Mononuclear cell (primary cell): ENCODE results near the gene FRMD4A. TPM values are rescaled to one million over a fixed set of nuclear protein-coding genes. Genes with fewer than 3 reads are reported as not detected.

ENCODE experiments used
- H3K27me3 ChIP-seq: 2 replicates; pipeline ENCODE4 v1.6.0; 2011; ENCODE audit warnings: low read length, control low read depth; ENCODE audit not compliant: insufficient read depth
- H3K4me1 ChIP-seq: 2 replicates; pipeline ENCODE4 v1.5.1; 2011; ENCODE audit warnings: mild to moderate bottlenecking, low read length, control low read depth; ENCODE audit not compliant: insufficient read depth
- H3K4me3 ChIP-seq: 2 replicates; pipeline ENCODE4 v1.5.1; 2011; ENCODE audit warnings: mild to moderate bottlenecking, low read length, moderate library complexity
- H3K9me3 ChIP-seq: 2 replicates; pipeline ENCODE4 v1.5.1; 2011; ENCODE audit warnings: low read depth, mild to moderate bottlenecking, control low read depth, low read length
- total RNA-seq: library from RNA; depleted of rRNA; stranded (reverse); fragments of >200 nt; gene quantifications from one replicate; pipeline ENCODE4 v1.2.3, GENCODE V29; 2012

The FRMD4A gene
- total RNA-seq, 1 donor, result 0.63 TPM

DNA sequence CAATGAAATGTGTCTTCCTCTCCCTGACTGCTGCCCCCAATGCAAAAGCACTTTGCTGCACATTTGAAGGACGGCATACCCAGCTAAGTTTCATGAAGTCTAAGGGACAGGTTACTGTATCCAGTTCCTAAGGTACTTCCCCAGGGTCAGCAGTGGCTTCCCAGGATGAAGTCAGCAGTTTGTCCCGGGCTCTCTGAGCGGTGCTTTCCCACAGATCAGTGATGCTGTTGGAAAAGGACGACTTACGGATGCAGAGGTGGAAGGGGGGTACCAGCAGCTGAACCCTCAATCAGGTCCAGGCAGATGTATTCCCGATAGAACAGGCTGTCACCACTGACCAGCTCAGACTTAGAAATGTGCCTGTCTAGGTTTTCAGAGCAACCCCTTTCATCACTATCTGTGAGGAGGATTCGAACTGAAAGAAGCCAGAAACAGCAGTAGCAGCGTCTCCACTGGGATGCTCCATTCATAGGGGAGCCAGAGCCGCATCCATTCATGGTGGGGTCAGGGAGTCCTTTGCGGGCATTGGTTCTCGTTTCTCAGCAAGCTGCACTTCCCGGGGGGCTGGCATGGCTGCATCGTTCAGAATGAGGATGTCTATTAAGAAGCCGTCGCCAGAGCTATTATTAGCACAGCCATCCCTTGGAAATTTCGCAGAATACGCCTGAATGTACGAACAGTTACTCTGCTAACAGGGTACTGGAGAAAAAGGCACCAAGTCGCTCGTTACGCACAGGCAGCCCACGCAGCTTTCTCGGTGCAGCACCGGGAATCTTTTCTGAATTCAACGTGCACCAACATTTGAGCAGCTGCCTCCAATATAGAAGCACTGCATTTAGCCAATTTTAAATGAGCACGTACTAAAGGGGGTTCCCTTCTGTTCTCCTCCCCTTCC is 440.2 kb downstream of the FRMD4A start:
- no peak overlapping the region for H3K4me3 ChIP-seq
- H3K9me3 ChIP-seq, result no peaks in the 10 kb centered on the region
- peaks cover 73% of the 10 kb centered on the region for H3K27me3 ChIP-seq
- H3K4me1 ChIP-seq, result peaks cover 15% of the 10 kb centered on the region

DNA sequence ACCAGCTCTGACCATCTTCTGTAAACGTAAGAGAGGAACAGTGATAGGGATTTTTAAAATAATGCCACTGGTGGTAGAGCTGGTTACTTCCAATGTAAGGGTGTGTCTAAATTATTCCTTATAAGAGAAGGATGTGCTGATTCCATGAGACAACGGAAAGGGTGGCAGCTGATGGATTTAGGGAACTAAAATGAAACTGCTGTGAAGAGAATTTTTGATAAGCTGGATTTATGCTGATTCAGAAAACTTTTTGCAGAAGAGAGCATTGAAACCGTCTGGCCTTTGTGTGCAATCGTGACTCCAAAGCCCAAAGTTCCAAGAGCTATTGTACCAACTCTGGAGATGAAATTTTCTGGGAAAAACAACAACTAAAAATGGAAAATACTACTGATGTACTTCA is 443.0 kb downstream of the FRMD4A start:
- H3K9me3 ChIP-seq, result no peaks in the 10 kb centered on the region
- peaks cover 46% of the 10 kb centered on the region for H3K27me3 ChIP-seq
- H3K4me3 ChIP-seq, result no peak overlapping the region
- peaks cover 16% of the 10 kb centered on the region for H3K4me1 ChIP-seq

DNA sequence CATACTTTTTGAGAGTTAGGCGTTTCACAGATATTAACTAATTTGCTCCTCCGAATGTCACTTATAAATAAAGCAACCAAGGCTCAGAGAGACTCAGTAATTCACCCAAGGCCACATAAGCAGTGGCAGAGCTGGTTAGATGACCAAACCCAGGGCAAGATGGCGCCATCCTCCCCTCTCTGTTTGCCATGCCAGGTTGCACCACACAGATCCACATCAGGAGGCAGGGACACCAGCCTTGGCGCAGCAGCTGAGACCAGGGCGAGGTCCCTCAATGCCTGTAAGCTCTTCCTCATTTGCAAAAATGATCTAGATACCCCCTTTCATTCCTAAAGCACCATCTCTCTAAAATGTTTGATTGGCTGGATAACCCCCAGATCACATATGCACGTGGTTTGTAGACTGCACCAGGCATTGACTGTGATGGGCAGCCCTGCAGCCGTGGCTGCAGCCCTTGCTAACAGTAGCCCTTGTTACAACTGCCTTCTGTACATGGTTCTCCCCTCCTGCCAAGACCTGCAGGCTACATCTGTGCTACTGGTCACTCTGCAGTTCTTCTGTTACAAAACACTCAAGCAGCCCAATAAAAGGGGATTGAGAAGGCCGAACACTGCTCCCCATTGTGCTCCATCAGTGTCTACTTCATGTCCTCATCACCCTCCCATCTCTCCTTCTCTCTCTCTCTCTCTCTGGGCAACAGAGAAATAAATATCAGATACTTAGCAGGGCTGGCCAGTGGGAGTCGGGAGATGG is 445.3 kb downstream of the FRMD4A start:
- Histone ChIP-seq H3K27me3 (peaks cover 27% of the 10 kb centered on the region), H3K4me1 (peaks cover 20% of the 10 kb centered on the region), H3K9me3 (no peaks in the 10 kb centered on the region), H3K4me3 (no peak overlapping the region)

DNA sequence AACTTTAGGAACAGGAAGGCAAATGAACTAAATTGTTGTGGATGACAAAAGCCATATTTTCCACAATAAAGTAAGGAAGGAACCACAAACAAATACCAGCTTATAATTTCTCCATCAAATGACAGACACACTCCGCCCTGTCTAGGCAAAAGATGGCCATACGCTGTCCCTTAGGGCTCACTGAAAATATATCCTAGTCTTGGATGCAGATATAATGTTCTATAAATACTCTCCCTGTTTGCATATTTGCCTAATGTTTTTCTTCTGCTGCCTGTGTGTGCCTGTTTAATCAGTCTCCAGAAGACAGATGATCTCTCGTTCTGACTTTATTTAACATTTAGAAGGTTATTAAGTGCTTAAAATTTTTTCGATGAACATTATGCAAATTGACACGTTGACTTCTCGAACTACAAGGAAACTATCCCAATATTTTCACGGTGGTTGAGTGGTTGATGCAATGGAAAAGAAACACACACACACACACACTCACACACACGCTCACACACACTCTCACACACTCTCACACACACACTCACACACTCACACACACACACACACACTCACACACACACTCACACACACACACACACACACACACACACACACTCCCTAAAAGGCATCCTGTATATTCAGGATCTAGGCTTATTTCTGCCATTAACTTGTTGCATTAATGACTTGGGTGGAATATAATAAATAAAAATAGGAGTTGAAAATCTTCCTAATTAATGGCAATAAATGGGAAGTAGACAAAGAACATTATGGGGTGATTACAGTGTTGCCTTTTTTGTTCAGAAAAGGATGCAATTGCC is 446.9 kb downstream of the FRMD4A start:
- H3K27me3 ChIP-seq, result peaks cover 11% of the 10 kb centered on the region
- peaks cover 20% of the 10 kb centered on the region for H3K4me1 ChIP-seq
- no peaks in the 10 kb centered on the region for H3K9me3 ChIP-seq
- H3K4me3 ChIP-seq, result no peak overlapping the region

DNA sequence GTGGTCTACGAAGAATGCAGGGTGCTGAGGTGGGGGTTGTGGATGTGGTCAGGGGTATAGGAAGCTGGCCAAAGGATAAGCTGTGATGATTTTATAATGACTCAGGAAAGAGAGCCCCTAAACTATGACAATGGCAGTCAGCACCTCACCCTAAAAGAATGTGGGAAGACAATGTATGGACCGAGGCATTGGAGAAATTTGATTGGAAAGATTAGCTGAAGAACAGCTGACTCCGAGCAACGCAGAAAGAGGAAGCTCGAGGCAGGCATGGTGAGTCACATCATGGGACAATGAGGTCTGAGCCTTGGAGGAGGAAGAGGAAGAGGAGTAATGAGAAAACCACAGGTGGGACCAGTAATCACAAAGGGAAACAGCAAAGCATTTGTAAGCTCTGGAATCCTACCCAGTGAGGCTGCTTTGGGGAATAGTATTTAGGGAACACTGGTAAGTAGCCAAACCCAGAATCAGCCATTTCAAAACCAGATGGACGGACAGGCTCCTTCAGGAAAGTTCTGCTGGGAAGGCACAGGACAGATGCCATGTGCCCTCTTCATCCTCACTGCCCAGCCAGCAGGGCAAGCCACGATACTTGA is 448.5 kb downstream of the FRMD4A start:
- no peaks in the 10 kb centered on the region for H3K27me3 ChIP-seq
- peaks cover 20% of the 10 kb centered on the region for H3K4me1 ChIP-seq
- H3K9me3 ChIP-seq, result no peaks in the 10 kb centered on the region
- H3K4me3 ChIP-seq, result no peak overlapping the region

DNA sequence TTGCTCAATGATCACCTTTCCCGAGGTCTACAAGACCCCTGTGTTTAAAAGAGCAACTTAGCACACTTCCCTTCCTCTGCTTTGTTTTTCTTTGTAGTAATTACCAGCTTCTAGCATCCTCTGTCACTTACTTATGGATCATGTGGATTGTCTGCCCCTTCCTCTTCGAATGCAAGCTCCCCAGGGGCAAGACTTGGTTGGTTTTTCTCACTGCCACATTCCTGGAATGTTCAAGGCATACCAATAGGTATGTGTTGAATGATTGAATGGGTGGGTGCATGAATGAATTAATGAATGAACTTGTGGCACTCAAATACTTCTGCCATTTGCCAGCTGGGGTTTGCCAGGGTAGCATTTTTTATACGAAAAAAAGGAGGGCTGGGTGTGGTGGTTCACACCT is 450.0 kb downstream of the FRMD4A start:
- Histone ChIP-seq H3K9me3 (no peaks in the 10 kb centered on the region), H3K4me1 (peaks cover 20% of the 10 kb centered on the region), H3K27me3 (no peaks in the 10 kb centered on the region), H3K4me3 (no peak overlapping the region)

DNA sequence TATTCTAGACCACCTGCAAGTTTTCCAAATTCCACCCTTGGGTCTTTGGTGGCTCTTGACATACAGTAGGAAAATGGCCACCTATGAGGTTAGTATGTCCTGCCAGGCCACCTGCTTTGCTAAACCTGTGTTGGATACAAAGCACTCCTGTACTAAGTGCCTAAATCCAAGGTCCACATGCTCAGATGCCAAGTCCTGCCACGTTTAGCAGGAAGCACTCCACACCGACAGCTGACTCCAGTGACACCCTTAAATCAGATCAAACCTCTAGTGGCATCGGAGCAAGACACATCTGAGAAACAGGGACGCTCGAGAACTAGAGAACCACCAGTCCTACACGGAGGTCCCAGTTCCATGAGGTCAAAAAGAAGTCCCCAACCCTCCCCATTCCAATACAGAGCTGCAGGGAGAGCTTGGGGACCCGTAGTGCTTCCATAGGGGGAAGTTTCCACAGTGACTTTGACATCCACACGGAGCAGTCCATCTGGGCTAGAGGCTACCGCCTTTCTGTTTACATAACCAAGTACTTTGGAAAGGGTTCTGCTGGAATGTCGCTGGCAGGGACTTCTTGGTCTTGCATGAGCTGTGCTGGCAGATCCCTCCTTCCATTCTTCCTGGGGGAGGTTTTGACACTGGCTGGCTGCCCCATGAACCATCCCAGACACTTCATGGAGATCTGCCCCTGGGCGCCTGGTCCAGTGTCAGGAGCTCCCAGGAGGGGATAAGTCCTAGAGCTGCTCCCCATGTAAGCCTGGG is 453.4 kb downstream of the FRMD4A start:
- Histone ChIP-seq H3K27me3 (no peaks in the 10 kb centered on the region), H3K4me3 (no peak overlapping the region), H3K4me1 (peaks cover 44% of the 10 kb centered on the region), H3K9me3 (no peaks in the 10 kb centered on the region)

DNA sequence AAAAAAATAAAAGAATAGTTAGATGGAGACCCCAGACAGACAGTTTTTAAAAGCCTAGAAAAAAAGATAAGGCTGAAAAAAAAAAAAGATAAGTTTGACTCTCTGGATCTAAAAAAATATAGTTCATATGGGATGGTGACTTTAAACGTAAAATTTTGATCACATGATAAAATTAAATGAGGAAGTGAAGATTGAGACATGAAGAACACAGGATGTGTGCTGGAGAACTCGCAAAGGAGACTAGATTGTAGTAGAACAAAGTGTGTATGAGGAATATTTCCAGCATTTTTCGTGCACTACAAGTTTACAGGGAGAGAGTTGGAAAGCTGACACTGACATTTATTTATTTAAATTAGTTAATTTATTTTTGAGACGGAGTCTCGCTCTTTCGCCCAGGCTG is 457.5 kb downstream of the FRMD4A start:
- no peaks in the 10 kb centered on the region for H3K9me3 ChIP-seq
- peaks cover 39% of the 10 kb centered on the region for H3K4me1 ChIP-seq
- H3K4me3 ChIP-seq, result no peak overlapping the region
- H3K27me3 ChIP-seq, result no peaks in the 10 kb centered on the region

DNA sequence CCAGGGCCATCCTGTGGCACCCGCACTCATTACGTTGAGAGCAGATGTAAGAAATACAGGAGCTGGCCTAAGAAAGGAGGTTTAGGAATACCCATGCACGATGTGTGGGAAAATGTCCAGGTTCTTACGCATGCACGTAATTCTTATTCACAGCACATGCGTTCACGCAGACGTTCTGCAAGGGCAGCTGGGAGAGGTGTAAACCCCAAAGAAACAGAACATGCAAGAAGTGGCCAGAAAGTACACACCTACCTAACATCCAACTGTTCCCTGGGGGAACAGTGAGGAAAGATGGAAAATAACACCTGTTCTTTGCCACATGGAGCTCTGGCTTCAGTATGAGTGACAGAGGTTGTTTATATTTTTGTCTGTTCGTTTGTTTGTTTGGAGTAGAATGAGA is 458.3 kb downstream of the FRMD4A start:
- Histone ChIP-seq H3K27me3 (no peaks in the 10 kb centered on the region), H3K4me3 (no peak overlapping the region), H3K4me1 (peaks cover 39% of the 10 kb centered on the region)

DNA sequence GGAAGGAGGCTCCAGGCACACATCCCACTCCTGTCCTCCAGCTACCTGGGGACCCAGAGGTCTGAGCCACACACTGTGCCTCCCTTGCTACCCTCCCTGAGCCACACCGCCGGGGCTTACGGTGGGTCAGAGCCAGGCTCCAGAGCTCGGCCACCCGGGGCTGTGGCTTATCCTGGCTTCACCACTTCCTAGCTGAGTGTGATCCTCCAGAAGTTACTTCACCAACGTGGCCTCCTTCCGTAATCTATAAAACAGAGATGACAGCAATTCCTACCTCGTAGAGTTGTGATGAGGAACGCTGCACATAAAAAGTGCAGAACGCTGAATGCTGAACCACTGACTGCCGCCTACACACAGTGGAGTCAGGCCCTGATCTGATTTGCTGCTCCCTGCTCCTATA is 458.9 kb downstream of the FRMD4A start:
- Histone ChIP-seq H3K4me1 (peaks cover 39% of the 10 kb centered on the region), H3K4me3 (no peak overlapping the region), H3K9me3 (no peaks in the 10 kb centered on the region), H3K27me3 (no peaks in the 10 kb centered on the region)

More for the DNA sequence above, 458.3 kb downstream of the FRMD4A start:
- no peaks in the 10 kb centered on the region for H3K9me3 ChIP-seq

DNA sequence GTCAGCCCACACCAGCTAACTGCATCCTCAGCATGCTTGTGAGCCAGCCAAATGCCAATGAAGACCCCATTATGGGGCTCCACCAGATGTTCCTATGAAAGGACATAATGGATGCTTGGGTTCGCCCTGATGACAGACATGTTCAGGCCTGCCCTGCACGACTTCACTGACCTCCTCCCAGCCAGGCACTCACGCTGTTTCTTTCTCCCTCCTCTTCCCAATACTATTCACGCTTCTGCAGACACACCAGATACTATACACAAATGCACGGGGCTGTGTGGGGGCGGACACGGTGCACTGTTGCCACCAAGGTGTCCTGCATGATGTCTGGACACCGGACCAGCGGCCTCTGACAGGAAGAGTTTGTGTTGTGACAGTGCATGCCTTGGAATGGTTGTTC is 459.7 kb downstream of the FRMD4A start:
- peaks cover 39% of the 10 kb centered on the region for H3K4me1 ChIP-seq
- H3K4me3 ChIP-seq, result no peak overlapping the region
- H3K27me3 ChIP-seq, result no peaks in the 10 kb centered on the region
- H3K9me3 ChIP-seq, result no peaks in the 10 kb centered on the region

DNA sequence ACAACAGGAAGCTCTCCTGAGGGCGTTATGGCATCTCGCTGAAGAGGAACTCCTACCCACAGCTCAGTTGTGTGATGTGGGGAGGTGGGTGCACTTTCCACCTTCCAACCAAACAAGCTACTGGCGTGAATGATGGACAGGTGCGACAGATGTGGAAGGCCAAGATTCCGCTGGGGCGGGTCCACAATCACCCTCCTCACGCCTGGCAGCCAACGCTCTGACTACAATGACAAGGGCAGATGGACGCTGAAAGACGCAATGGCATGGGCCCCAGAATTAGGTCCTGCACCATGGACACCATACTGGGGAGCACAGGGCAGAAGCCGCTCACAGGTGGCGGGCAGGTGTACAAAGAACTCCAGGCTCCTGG is 461.4 kb downstream of the FRMD4A start:
- Histone ChIP-seq H3K27me3 (no peaks in the 10 kb centered on the region), H3K4me1 (peaks cover 27% of the 10 kb centered on the region), H3K4me3 (no peak overlapping the region), H3K9me3 (no peaks in the 10 kb centered on the region)

DNA sequence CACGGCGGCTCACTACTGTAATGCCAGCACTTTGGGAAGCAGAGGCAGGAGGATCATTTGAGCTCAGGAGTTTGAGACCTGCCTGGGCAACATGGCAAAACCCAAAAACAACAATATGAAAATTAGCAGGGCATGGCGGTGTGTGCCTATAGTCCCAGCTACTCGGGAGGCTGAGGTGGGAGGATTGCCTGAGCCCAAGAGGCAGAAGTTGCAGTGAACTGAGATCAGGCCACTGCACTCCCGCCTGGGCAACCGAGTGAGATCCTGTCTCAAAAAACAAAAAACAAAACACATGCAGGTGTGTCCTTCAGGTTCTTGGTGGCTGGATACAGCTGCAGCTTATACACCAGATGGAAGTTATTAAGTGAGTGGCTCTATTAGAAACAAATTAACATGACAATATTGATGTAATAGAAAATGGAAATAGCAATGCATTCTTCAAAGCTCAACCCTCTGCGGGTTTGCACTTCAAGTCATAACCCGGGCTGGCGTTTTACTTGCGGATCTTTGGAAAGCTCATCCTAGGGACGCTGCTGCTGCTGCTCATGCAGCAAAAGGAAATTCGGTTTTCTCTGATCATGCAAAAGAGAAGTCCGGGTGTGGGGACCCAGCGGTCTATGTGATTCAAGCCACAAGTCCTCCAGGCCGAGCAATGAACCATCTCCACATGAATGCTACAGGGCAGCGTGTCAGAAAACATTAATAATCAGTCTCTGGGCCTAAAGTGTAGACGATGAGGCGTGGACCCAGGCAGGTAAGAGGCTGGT is 462.0 kb downstream of the FRMD4A start:
- no peaks in the 10 kb centered on the region for H3K9me3 ChIP-seq
- H3K4me1 ChIP-seq, result peaks cover 23% of the 10 kb centered on the region
- no peak overlapping the region for H3K4me3 ChIP-seq
- no peaks in the 10 kb centered on the region for H3K27me3 ChIP-seq
